Neural progenitor cell (in vitro differentiated cells): ENCODE data around the gene NAA25. TPM values are rescaled to one million over a fixed set of nuclear protein-coding genes. Genes with fewer than 3 reads are reported as not detected.
A peak's percentile ranks its signal among the peaks of the same experiment; 100 is the strongest.

ENCODE experiments used
- DNase-seq: peaks from one replicate; pipeline ENCODE4 v3.0.0-alpha.2; 2016; ENCODE audit warnings: low spot score
- H2AFZ ChIP-seq: fragments of 200-600 bp; sonication (generic); replicated peaks from 2 replicates; pipeline ENCODE4 v1.6.1; 2016; ENCODE audit warnings: antibody characterized with exemption
- H3F3A ChIP-seq: fragments of 200-600 bp; sonication (generic); 2 replicates; pipeline ENCODE4 v1.6.1; 2016; ENCODE audit warnings: antibody characterized with exemption, low read depth
- H3K27ac ChIP-seq: fragments of 200-600 bp; sonication (generic); 2 replicates; pipeline ENCODE4 v1.5.1; 2016; ENCODE audit warnings: mild to moderate bottlenecking
- H3K27me3 ChIP-seq: fragments of 200-600 bp; sonication (generic); 2 replicates; pipeline ENCODE4 v1.6.1; 2016; ENCODE audit warnings: mild to moderate bottlenecking, moderate library complexity
- H3K36me3 ChIP-seq: fragments of 200-600 bp; sonication (generic); 2 replicates; pipeline ENCODE4 v1.5.1; 2016
- H3K4me1 ChIP-seq: fragments of 200-600 bp; sonication (generic); 2 replicates; pipeline ENCODE4 v1.6.1; 2016; ENCODE audit warnings: mixed run types
- H3K4me2 ChIP-seq: fragments of 200-600 bp; sonication (generic); 2 replicates; pipeline ENCODE4 v1.6.1; 2016
- H3K4me3 ChIP-seq: fragments of 200-600 bp; sonication (generic); 2 replicates; pipeline ENCODE4 v1.5.1; 2016
- H3K79me2 ChIP-seq: fragments of 200-600 bp; sonication (generic); 2 replicates; pipeline ENCODE4 v1.6.1; 2016; ENCODE audit warnings: low read depth
- H3K9ac ChIP-seq: fragments of 200-600 bp; sonication (generic); 2 replicates; pipeline ENCODE4 v1.6.1; 2016
- H3K9me3 ChIP-seq: fragments of 200-600 bp; sonication (generic); 2 replicates; pipeline ENCODE4 v1.5.1; 2016; ENCODE audit warnings: low read depth
- H4K20me1 ChIP-seq: fragments of 200-600 bp; sonication (generic); 2 replicates; pipeline ENCODE4 v1.6.1; 2016; ENCODE audit warnings: low read depth
- H3K27ac Mint-ChIP-seq: 3 replicates; pipeline ENCODE4 v1.8.0; 2021; ENCODE audit warnings: mixed read lengths
- H3K27me3 Mint-ChIP-seq: 2 replicates; pipeline ENCODE4 v1.8.0; 2022; ENCODE audit warnings: low read depth, mild to moderate bottlenecking, inconsistent platforms, moderate library complexity, mixed read lengths; ENCODE audit not compliant: insufficient read depth
- H3K36me3 Mint-ChIP-seq: 3 replicates; pipeline ENCODE4 v1.8.0; 2021; ENCODE audit warnings: mixed read lengths
- H3K4me1 Mint-ChIP-seq: 3 replicates; pipeline ENCODE4 v1.8.0; 2021; ENCODE audit warnings: mixed read lengths
- H3K4me3 Mint-ChIP-seq: 3 replicates; pipeline ENCODE4 v1.8.0; 2021; ENCODE audit warnings: mild to moderate bottlenecking, moderate library complexity, mixed read lengths
- H3K9me3 Mint-ChIP-seq: 3 replicates; pipeline ENCODE4 v1.8.0; 2020; ENCODE audit warnings: mixed read lengths
- EZH2 ChIP-seq: fragments of 200-600 bp; sonication (generic); IDR thresholded peaks from 2 replicates; pipeline ENCODE4 v1.6.1; 2017; ENCODE audit warnings: antibody characterized with exemption, mild to moderate bottlenecking, moderate library complexity
- EZH2phosphoT487 ChIP-seq: fragments of 200-600 bp; sonication (generic); IDR thresholded peaks from 2 replicates; pipeline ENCODE4 v1.6.1; 2017; ENCODE audit warnings: antibody characterized with exemption
- total RNA-seq: library from RNA; depleted of rRNA; stranded (reverse); fragments of >200 nt; gene quantifications from 2 replicates; pipeline ENCODE4 v1.2.3, GENCODE V29; 2015; ENCODE audit warnings: low replicate concordance
- TF ChIP-seq, protein P1 (sequence below): fragments of 200-600 bp; sonication (generic); IDR thresholded peaks from 2 replicates; pipeline ENCODE4 v1.5.1; 2017; ENCODE audit warnings: antibody characterized with exemption, mild to moderate bottlenecking

The NAA25 gene
- total RNA-seq, 1 donor from 2014 or later = 40.7 TPM

DNA sequence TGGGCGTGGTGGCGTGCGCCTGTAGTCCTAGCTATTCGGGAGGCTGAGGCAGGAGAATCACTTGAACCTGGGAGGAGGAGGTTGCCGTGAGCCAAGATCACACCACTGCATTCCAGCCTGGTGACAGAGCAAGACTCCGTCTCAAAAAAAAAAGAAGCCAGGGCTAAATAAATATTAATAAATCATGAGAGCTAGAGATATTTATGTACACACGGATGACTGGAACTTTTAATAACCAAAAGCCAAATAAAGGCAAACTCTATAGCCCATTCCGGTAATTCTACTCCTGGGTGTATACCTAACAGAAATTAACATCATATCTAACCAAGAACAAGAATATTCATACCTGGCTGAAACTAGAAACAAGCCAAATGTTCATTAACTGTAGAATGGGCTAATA is 9.1 kb upstream of the NAA25 start:
- no peaks in the 10 kb centered on the region for H3K36me3 ChIP-seq
- H3K9ac ChIP-seq = no peak overlapping the region
- no peaks in the 10 kb centered on the region for H3K79me2 ChIP-seq
- TF ChIP-seq EZH2 = no peak
- TF ChIP-seq, protein P1, sequence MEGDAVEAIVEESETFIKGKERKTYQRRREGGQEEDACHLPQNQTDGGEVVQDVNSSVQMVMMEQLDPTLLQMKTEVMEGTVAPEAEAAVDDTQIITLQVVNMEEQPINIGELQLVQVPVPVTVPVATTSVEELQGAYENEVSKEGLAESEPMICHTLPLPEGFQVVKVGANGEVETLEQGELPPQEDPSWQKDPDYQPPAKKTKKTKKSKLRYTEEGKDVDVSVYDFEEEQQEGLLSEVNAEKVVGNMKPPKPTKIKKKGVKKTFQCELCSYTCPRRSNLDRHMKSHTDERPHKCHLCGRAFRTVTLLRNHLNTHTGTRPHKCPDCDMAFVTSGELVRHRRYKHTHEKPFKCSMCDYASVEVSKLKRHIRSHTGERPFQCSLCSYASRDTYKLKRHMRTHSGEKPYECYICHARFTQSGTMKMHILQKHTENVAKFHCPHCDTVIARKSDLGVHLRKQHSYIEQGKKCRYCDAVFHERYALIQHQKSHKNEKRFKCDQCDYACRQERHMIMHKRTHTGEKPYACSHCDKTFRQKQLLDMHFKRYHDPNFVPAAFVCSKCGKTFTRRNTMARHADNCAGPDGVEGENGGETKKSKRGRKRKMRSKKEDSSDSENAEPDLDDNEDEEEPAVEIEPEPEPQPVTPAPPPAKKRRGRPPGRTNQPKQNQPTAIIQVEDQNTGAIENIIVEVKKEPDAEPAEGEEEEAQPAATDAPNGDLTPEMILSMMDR = no peak
- TF ChIP-seq EZH2phosphoT487 = no peak
- Mint-ChIP-seq H3K36me3 (no peaks in the 10 kb centered on the region), H3K4me3 (no peak overlapping the region), H3K27me3 (peaks cover 4% of the 10 kb centered on the region), H3K9me3 (no peaks in the 10 kb centered on the region), H3K4me1 (peaks cover 23% of the 10 kb centered on the region), H3K27ac (no peak overlapping the region)
- H3K9me3 ChIP-seq = no peaks in the 10 kb centered on the region
- H4K20me1 ChIP-seq = no peaks in the 10 kb centered on the region
- H3K4me1 ChIP-seq = peaks cover 11% of the 10 kb centered on the region
- peaks cover 27% of the 10 kb centered on the region for H3F3A ChIP-seq
- no peaks in the 10 kb centered on the region for H3K27me3 ChIP-seq
- H3K4me3 ChIP-seq = no peak overlapping the region
- no peak overlapping the region for H2AFZ ChIP-seq
- no peak overlapping the region for H3K4me2 ChIP-seq
- no peak for DNase-seq
- no peak overlapping the region for H3K27ac ChIP-seq

DNA sequence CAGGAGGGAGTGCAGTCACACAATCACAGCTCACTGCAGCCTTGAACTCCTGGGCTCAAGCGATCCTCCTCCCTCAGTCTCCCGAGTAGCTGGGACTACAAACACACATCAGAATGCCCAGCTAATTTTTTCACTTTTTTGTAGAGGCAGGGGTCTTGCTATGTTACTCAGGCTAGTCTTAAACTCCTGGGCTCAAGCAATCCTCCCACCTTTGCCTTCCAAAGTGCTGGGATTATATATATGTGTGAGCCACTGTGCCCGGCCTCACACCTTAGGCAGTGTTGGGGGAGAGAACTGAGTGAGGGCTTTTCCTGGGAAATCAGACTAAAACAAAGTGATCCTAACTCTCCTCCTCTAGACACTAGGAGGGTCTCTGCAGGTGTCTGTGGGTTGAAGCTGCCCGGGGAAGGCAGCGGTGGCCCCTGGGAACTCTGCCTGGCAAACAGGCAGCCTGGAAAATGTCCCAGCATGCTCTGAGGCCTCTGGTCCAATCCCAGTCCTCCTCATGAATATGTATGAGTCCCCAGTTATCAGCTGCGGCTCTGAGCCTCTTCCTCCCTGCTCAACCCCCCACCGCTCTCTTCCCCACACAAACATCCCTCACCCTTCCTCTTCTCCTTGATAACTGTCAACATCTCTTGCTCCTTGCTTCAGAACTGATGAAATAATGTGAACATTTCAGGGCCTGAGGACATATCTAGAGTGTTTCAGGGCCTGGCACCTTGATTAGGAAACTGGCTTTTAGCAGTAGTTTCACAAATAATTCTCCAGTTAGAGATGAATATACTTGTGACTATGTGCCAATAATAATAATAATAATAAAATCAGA is 7.9 kb upstream of the NAA25 start:
- H3K27me3 Mint-ChIP-seq = no peaks in the 10 kb centered on the region
- Histone ChIP-seq H3K27me3 (no peaks in the 10 kb centered on the region), H3F3A (peaks cover 20% of the 10 kb centered on the region), H3K36me3 (no peaks in the 10 kb centered on the region), H4K20me1 (no peaks in the 10 kb centered on the region), H2AFZ (peak overlapping the region; percentile 92), H3K27ac (peak overlapping the region; percentile 79), H3K4me1 (peaks cover 11% of the 10 kb centered on the region), H3K9me3 (no peaks in the 10 kb centered on the region), H3K4me3 (peak overlapping the region; percentile 23), H3K4me2 (peak overlapping the region; percentile 70), H3K79me2 (no peaks in the 10 kb centered on the region), H3K9ac (no peak overlapping the region)
- H3K4me3 Mint-ChIP-seq = peak overlapping the region; percentile 62
- no peaks in the 10 kb centered on the region for H3K36me3 Mint-ChIP-seq
- no peaks in the 10 kb centered on the region for H3K9me3 Mint-ChIP-seq
- H3K4me1 Mint-ChIP-seq = peaks cover 15% of the 10 kb centered on the region
- peak; percentile 92 for DNase-seq
- no peak for TF ChIP-seq EZH2
- TF ChIP-seq, protein P1 = no peak
- H3K27ac Mint-ChIP-seq = peak overlapping the region; percentile 91

DNA sequence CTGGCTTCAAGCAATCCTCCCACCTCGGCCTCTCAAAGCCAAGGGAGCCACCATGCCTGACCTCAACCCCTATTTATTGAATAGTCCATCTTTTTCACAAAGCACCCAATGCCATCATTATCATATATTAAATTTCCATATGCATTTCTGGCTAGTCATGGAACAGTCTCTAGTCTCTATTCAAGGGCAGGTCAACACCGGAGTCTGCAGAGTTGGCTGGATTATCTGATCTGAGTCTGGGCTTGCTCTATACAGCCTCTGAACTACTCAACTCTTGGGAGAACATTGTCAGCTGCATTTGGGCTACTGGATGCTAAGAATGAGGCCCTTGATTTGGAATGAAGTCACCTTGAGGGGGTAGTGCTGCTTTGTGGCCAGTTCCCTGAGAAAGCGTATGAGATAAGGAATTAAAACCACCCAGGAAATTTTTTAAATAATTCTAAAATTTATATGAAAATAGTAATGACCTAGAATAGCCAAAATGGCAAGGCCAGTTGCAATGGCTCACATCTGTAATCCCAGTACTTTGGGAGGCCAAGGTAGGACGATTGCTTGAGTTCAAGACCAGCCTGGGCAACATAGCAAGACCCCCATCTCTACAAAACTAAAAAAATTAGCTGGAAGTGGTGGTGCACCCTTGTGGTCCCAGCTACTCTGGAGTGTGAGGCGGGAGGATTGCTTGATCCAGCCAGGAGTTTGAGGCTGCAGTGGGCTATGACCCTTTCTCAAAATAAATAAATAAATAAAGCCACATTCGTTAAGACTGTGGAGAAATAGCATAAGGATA is 6.9 kb upstream of the NAA25 start:
- no peaks in the 10 kb centered on the region for H3K9me3 Mint-ChIP-seq
- Histone ChIP-seq H4K20me1 (no peaks in the 10 kb centered on the region), H3K4me3 (no peak overlapping the region), H3K79me2 (peaks cover under 1% of the 10 kb centered on the region), H3K36me3 (no peaks in the 10 kb centered on the region), H2AFZ (peak overlapping the region; percentile 92), H3F3A (peaks cover 20% of the 10 kb centered on the region), H3K9ac (no peak overlapping the region), H3K27me3 (no peaks in the 10 kb centered on the region), H3K27ac (no peak overlapping the region), H3K4me1 (peaks cover 13% of the 10 kb centered on the region), H3K9me3 (no peaks in the 10 kb centered on the region), H3K4me2 (no peak overlapping the region)
- no peak for DNase-seq
- H3K4me3 Mint-ChIP-seq = no peak overlapping the region
- TF ChIP-seq, protein P1 = no peak
- TF ChIP-seq EZH2 (no peak), EZH2phosphoT487 (no peak)
- no peaks in the 10 kb centered on the region for H3K27me3 Mint-ChIP-seq
- peaks cover 18% of the 10 kb centered on the region for H3K4me1 Mint-ChIP-seq
- no peaks in the 10 kb centered on the region for H3K36me3 Mint-ChIP-seq
- peak overlapping the region; percentile 95 for H3K27ac Mint-ChIP-seq
